ENCODE data around the gene COPS7A. TPM values are rescaled to one million over a fixed set of nuclear protein-coding genes. Genes with fewer than 3 reads are reported as not detected.

Gene COPS7A
- total RNA-seq, 1 experiment from 2014 or later = 34.2 TPM

- Histone ChIP-seq H4K91ac (ENCODE audit: insufficient read length, low read depth, low read length) (no peak overlapping the region), H2BK5ac (ENCODE audit: insufficient read length, low read length) (no peak overlapping the region), H3K9me3 (ENCODE audit: control insufficient read depth, low read depth, low read length) (no peaks in the 10 kb centered on the region), H3K4me1 (ENCODE audit: insufficient read depth, low read length) (no peaks in the 10 kb centered on the region), H2BK12ac (ENCODE audit: insufficient read length, low read depth, low read length) (no peak overlapping the region), H3K18ac (ENCODE audit: insufficient read length, low read depth, low read length) (no peak overlapping the region), H4K8ac (replicated peaks; ENCODE audit: insufficient read length, low read depth, low read length) (no peak overlapping the region), H3K9ac (ENCODE audit: extremely low read depth, insufficient read length, low read length) (no peak overlapping the region), H3K14ac (ENCODE audit: insufficient read depth, low read length) (no peak overlapping the region), H3K23ac (ENCODE audit: insufficient read length, low read depth, low read length) (no peak overlapping the region), H3T11ph (ENCODE audit: low read length) (no peak overlapping the region), H2AK5ac (ENCODE audit: insufficient read length, low read length) (no peak overlapping the region), H3K79me2 (ENCODE audit: insufficient read depth, low read length) (no peaks in the 10 kb centered on the region; the same call in 1 of the 2 replicates), H4K5ac (ENCODE audit: insufficient read length, low read depth, low read length) (no peak overlapping the region), H3K27me3 (ENCODE audit: insufficient read depth, low read length) (no peaks in the 10 kb centered on the region), H3K79me1 (ENCODE audit: insufficient read depth, low read depth, low read length, poor library complexity, severe bottlenecking) (no peaks in the 10 kb centered on the region), H3K4me2 (ENCODE audit: insufficient read depth, insufficient read length, low read length) (no peak overlapping the region), H3K4ac (ENCODE audit: low read depth, low read length) (no peak overlapping the region), H3K23me2 (ENCODE audit: insufficient read length, low read depth, low read length, poor library complexity, severe bottlenecking) (no peaks in the 10 kb centered on the region), H2BK120ac (ENCODE audit: low read depth, low read length, poor library complexity, severe bottlenecking) (no peak overlapping the region), H3K27ac (ENCODE audit: insufficient read length, low read depth, low read length) (no peak overlapping the region), H2AFZ (ENCODE audit: low read length) (no peak overlapping the region), H2BK20ac (ENCODE audit: low read depth, low read length, poor library complexity, severe bottlenecking) (no peak overlapping the region), H2BK15ac (ENCODE audit: low read depth, low read length) (no peak overlapping the region), H3K56ac (ENCODE audit: insufficient read length, low read depth, low read length) (no peak overlapping the region), H4K20me1 (ENCODE audit: control insufficient read depth, insufficient read depth, insufficient read length) (no peaks in the 10 kb centered on the region)
- Mint-ChIP-seq H3K27me3 (ENCODE audit: low read depth) (no peaks in the 10 kb centered on the region), H3K4me3 (no peak overlapping the region), H3K27ac (peak overlapping the region in 2 of 3 experiments; percentile 85; a peak in 3 of 7 replicates), H3K4me1 (peaks cover 0 to 7% of the 10 kb centered on the region in 2 experiments; a peak in 3 of 4 replicates), H3K36me3 (ENCODE audit: insufficient read depth in 1 of 3, low read depth in 3 of 3) (peaks cover 34 to 56% (median 53%) of the 10 kb centered on the region in 3 experiments; a peak in 6 of 7 replicates), H3K9me3 (no peaks in the 10 kb centered on the region)
- WGBS (ENCODE audit: extremely low coverage, insufficient read length, low lambda C conversion rate) = no CpG with 5 or more reads among the region's 13 CpGs
- DNase-seq = no peak
- no peak for TF ChIP-seq CTCF (conservative IDR thresholded peaks at IDR 0.05)
Measured at GRCh38 chr12:6745741-6746525, 22.1 kb downstream of the COPS7A start.
